Measurements from ENCODE around the gene NAAA.

DNA sequence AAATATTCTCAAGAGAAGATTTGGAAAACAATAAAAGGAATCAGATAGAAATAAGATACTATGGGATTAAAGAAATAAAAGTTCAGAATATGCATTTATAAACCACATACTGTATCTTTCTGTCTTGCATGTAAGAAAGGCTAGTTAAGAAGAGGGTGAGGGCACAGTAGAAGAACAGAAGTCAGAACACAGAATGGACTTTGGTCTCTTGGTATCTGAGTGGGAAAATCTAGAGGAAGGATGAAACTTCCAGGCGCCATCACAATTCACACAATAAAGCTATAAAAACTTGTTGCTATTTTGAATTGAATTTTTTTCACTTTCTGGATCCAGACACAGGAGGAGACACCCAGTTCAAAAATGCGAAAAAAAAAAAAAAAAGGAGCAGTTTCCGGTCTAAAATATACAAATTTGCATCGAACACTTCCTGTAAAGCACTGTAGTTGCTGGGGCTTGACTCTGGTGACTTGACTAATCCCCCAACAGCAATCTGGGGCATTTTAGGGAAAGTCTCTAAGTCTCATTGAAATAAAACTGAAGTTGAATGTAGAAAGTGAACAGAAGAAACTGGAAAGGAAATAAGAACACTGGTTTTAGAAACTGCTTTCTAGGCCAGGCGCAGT, 8.1 kb upstream of the NAAA start:
- TF ChIP-seq, protein P1, sequence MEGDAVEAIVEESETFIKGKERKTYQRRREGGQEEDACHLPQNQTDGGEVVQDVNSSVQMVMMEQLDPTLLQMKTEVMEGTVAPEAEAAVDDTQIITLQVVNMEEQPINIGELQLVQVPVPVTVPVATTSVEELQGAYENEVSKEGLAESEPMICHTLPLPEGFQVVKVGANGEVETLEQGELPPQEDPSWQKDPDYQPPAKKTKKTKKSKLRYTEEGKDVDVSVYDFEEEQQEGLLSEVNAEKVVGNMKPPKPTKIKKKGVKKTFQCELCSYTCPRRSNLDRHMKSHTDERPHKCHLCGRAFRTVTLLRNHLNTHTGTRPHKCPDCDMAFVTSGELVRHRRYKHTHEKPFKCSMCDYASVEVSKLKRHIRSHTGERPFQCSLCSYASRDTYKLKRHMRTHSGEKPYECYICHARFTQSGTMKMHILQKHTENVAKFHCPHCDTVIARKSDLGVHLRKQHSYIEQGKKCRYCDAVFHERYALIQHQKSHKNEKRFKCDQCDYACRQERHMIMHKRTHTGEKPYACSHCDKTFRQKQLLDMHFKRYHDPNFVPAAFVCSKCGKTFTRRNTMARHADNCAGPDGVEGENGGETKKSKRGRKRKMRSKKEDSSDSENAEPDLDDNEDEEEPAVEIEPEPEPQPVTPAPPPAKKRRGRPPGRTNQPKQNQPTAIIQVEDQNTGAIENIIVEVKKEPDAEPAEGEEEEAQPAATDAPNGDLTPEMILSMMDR (conservative IDR thresholded peaks at IDR 0.05; ENCODE audit: low read length): no peak
- TF ChIP-seq EZH2phosphoT487 (IDR thresholded peaks at IDR 0.05; ENCODE audit: borderline replicate concordance, low read depth, low read length): no peak
